Spinal cord (tissue), 10 donors: ENCODE results near the gene DPP7. TPM values are rescaled to one million over a fixed set of nuclear protein-coding genes. Genes with fewer than 3 reads are reported as not detected.
A peak's percentile ranks its signal among the peaks of the same experiment; 100 is the strongest.
"Not testable (repeated sequence)": the region's sequence is repeated elsewhere in the genome, so short reads cannot be mapped to it uniquely, and the experiment has no call there.

Source experiments
- DNase-seq, 6 donors: peaks; one replicate each; pipeline versions ENCODE4 v3.0.0 to v3.0.0-alpha.2; 2013 to 2015; ENCODE audit warnings: low spot score in 6 of 6, low read depth in 4 of 6
- H3K27ac ChIP-seq: one replicate; pipeline ENCODE4 v1.5.1; 2013; ENCODE audit warnings: low read depth, low read length, control low read depth
- H3K27me3 ChIP-seq: one replicate; pipeline ENCODE4 v1.6.1; 2013; ENCODE audit warnings: low read length; ENCODE audit not compliant: control insufficient read depth, insufficient read depth
- H3K36me3 ChIP-seq: one replicate; pipeline ENCODE4 v1.6.1; 2013; ENCODE audit warnings: low read length; ENCODE audit not compliant: control insufficient read depth, insufficient read depth
- H3K4me1 ChIP-seq: one replicate; pipeline ENCODE4 v1.6.1; 2013; ENCODE audit warnings: low read length; ENCODE audit not compliant: control insufficient read depth, insufficient read depth
- H3K4me3 ChIP-seq: one replicate; pipeline ENCODE4 v1.5.1; 2013; ENCODE audit warnings: low read depth, low read length, control low read depth
- H3K9me3 ChIP-seq: one replicate; pipeline ENCODE4 v1.6.1; 2013; ENCODE audit warnings: low read length; ENCODE audit not compliant: control insufficient read depth, insufficient read depth
- WGBS: methylation state at CpG from one replicate; pipeline ENCODE4 v1.1.5; 2013; ENCODE audit warnings: missing lambda C conversion rate; ENCODE audit not compliant: insufficient coverage; 5-methylcytosine and 5-hydroxymethylcytosine counted together
- polyA plus RNA-seq, 2 donors: library from polyadenylated mRNA; unstranded; fragments of 120-200 nt; gene quantifications; one replicate each; pipeline ENCODE4 v1.2.1, GENCODE V29; 2013; ENCODE audit not compliant: insufficient read length in 2 of 2
- total RNA-seq, 2 donors: library from RNA; depleted of rRNA in 1 of 2; stranded (reverse); fragments of 120-200 nt in 1 of 2; fragments of >200 nt in 1 of 2; gene quantifications; one replicate each; pipeline versions ENCODE4 v1.2.3 to v1.2.4, GENCODE V29; 2013 to 2014
- donor health status: healthy.

Gene DPP7
- total and polyA plus RNA-seq, 4 donors, result 29.8 to 144 (median 114) TPM

DNA sequence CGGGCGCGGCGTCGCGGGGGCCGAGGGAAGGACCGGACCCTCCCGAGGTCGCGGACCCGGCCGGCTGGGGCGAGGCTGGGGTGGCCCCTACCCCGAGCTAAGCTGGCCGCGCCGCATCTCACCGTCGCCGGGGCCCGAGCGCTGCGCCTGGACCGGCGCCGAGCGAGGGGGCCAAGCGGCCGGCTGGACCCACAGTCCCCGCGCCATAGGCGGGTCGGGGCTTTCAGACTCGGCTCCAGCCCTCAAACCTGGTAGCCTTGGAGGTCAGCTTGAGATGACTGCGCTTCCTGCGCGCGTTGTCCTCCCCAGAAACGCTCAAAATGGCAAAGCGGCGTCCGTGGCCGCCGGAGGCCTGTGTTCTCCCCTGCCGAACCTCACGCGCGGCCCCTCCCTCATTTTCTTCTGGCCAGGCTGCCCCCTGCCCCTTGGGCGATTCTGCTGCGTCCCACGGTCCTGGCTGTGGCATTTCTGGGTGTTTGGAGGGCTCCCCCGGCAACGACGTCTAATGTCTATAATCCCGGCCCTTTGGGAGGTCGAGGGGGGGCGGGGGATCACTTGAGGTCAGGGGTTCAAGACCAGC is 15.7 kb upstream of the DPP7 start:
- Histone ChIP-seq H3K27ac (no peak overlapping the region), H3K27me3 (no peaks in the 10 kb centered on the region), H3K4me3 (peak overlapping the region; percentile 71), H3K9me3 (no peaks in the 10 kb centered on the region), H3K36me3 (peaks cover 4% of the 10 kb centered on the region), H3K4me1 (peaks cover 30% of the 10 kb centered on the region)
- DNase-seq, result peak in 1 of 6 donors; percentile 10
- WGBS, result under 1% methylated on average over 49 of the region's 58 CpGs

DNA sequence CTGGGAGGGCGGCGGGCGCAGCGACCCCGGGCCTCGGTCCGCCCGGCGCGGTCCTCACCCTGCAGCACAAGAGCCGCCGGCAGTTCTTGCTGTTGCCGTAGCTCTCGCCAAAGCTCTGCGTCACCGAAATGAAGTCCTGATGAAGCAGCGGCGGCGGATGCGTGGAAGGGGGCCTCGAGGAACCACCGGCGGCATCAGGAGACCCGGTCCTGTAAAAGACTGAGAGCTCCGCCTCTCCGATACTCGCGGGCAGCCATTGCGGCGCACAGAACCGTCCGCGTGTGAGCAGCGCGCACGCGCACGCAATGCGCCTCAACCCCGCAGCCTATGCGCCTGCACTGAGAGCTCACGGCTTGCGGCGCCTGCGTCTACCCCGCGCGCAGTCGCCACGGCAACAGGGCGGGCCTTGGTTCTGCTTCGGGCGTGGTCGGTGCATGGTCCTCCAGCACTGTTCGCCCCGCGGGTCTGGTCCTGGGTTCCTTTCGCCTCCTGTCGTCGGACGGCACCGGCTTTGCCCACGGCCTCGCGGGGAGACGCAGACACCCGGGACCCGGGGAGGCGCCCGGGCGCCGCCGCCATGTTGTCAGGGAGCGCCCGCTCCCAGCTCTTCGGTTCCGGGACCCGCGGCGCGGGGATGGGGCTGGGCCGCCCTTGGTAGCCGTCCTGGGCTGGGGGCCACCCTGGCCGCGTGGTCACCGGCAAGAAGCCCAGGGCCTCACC is 15.1 kb upstream of the DPP7 start:
- H3K36me3 ChIP-seq, result peaks cover 4% of the 10 kb centered on the region
- H3K9me3 ChIP-seq, result no peaks in the 10 kb centered on the region
- H3K4me1 ChIP-seq, result peaks cover 30% of the 10 kb centered on the region
- H3K27me3 ChIP-seq, result no peaks in the 10 kb centered on the region
- peak in 5 of 6 donors; percentile 83 to 97 (median 90) for DNase-seq
- H3K4me3 ChIP-seq, result peak overlapping the region; percentile 71
- peak overlapping the region; percentile 67 for H3K27ac ChIP-seq
- WGBS, result under 1% methylated on average over 86 of the region's 86 CpGs

DNA sequence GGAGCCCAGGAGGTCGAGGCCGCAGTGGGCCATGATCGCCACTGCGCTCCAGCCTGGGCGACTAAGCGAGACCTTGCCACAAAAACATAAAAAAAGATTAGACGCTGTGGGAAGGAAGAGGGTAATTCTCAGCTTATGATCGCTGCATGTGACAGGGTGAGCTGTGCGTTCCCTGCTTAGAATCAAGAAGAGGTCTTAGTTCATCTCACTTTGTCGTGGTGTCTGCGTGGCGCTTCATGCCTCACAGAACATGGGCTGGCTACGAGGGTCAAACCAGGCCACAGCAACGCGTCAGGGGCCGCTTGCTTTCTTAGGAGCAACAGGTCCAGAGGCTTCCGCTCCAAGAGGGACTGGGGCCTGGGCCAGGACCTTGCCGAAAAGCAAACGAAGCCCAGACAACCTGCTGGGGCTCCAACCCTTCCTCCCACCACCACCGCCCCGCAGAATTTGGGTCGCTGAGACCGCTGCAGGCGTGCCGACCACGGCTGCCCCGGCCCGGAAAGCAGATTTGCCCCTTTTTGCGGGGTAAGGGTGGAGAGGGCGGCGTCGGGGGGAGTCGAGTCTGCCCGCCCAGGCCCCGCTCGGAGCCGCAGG is 14.4 kb upstream of the DPP7 start:
- Histone ChIP-seq H3K4me3 (peak overlapping the region; percentile 71), H3K36me3 (peaks cover 4% of the 10 kb centered on the region), H3K4me1 (peaks cover 30% of the 10 kb centered on the region), H3K27me3 (no peaks in the 10 kb centered on the region), H3K27ac (peak overlapping the region; percentile 67), H3K9me3 (no peaks in the 10 kb centered on the region)
- 18% methylated on average over 36 of the region's 37 CpGs for WGBS
- DNase-seq, result no peak

DNA sequence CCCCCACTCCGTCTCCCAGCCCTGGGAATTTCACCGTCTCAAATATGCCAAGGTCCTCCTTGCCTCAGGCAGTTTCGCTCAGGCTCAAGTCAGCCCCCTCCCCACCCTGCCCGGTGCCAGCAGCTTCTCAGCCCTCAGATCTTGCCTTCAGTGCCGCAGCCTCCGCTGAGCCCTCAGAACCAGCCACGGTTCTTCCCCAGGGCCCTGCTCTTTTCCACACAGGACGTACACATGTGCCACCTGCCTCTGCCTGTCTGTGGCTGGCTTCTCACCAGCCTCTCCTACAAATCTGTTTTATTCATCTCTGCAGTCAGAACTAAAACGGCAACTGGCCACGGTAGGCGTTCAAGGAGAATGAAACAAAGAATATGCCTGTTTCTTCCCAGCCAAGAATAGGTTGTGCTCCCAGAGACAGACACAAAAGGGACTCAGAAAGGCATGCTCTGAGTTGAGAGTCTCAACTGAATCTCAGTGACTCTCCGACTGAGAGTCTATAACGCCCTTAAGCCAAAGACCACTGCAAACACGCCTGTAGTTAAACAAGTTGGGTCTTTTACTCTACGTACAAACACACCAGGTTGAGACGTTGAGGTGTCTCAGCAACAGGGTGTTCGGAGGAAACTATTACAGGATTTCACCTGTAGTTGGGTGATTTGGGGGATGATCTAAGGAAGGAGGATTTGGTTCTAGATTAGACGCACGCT is 13.8 kb upstream of the DPP7 start:
- DNase-seq, result no peak
- Histone ChIP-seq H3K4me1 (peaks cover 30% of the 10 kb centered on the region), H3K27me3 (no peaks in the 10 kb centered on the region), H3K36me3 (peaks cover 4% of the 10 kb centered on the region), H3K4me3 (peak overlapping the region; percentile 71), H3K27ac (no peak overlapping the region), H3K9me3 (no peaks in the 10 kb centered on the region)
- 69% methylated on average over 16 of the region's 19 CpGs for WGBS

DNA sequence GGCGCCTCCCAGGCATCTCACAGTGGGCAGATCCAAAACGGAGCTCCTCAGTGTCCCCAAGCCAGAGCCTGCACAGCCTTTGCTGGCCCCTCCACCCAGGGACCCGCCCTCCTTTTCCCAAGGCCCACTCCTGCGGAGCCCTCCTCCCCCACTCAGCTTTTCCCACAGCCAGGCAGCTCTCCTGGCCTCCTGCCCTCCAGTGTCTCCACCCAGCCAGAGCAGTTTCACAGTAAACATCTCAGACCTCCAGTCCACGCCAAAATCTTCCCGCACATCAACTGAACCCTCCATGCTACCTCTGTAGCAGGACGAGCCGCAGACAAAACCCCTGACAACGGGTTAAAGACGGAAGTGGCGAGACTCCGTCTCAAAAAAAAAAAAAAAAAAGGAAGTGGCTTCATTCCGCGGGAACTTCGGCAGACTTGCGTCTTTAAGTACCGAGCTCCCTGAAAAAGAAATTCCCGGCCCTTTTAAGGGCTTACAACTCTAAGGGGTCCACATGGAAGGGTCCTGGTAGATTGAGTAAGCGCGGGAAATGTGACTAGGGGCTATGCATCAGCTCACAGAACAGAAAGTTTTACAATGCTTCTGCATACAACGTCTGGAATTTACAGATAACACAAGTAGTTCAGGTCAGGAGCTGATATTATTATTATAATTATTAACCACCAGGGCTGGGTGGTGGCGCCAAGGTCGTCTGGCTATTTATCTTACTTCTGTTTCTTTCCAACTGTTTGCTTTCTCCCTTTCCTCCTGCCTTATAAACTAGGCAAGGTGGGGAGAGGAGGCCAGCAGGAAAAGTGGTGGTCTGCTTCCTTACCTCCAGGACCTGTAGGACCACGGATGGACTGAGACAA is 13.0 kb upstream of the DPP7 start:
- DNase-seq, result no peak
- Histone ChIP-seq H3K9me3 (no peaks in the 10 kb centered on the region), H3K36me3 (peaks cover 4% of the 10 kb centered on the region), H3K27ac (no peak overlapping the region), H3K27me3 (no peaks in the 10 kb centered on the region), H3K4me3 (no peak overlapping the region), H3K4me1 (peaks cover 30% of the 10 kb centered on the region)
- WGBS, result 61% methylated on average over 19 of the region's 24 CpGs

DNA sequence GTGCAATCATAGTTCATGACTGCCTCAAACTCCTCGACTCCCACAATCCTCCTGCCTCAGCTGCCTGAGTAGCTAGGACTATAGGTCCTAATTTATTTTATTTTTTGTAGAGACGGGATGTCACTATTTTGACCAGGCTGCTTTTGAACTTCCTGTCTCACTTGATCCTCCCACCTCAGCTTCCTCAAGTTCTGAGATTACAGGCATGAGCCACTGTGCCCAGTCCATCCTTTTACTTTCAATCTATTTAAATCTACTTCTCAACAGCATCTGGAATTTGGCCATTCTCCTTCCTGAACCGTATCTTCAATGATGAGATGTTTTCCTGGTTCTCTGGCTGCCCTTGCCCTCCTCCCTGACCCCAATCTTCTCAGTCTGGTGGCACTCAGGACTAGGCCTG is 12.3 kb upstream of the DPP7 start:
- H3K36me3 ChIP-seq, result peaks cover 4% of the 10 kb centered on the region
- no peak for DNase-seq
- WGBS, result 72% methylated on average over 2 of the region's 3 CpGs
- H3K27me3 ChIP-seq, result no peaks in the 10 kb centered on the region
- peaks cover 30% of the 10 kb centered on the region for H3K4me1 ChIP-seq
- H3K9me3 ChIP-seq, result no peaks in the 10 kb centered on the region
- H3K27ac ChIP-seq, result no peak overlapping the region
- H3K4me3 ChIP-seq, result no peak overlapping the region

DNA sequence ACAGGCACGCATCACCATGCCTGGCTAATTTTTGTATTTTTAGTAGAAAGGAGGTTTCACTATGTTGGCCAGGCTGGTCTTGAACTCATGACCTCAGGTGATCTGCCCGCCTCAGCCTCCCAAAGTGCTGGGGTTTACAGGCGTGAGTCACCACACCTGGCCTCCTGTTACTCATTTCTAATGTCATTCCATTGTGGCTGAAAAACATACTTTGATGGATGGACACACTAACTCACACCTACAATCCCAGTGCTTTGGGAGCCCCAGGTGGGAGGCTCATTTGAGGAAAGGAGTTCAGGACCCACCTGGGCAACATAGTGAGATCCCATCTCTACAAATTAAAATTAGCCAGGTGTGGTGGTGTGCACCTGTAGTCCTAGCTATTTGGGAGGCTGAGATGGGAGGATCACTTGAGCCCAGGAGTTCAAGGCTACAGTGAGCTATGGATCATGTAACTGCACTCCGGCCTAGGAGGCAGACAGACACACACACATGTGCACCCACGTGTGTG is 9.5 kb upstream of the DPP7 start:
- not testable (repeated sequence) for DNase-seq, H3K27ac ChIP-seq, H3K4me3 ChIP-seq, H3K36me3 ChIP-seq, H3K9me3 ChIP-seq, H3K27me3 ChIP-seq
- 100% methylated on average over 1 of the region's 5 CpGs for WGBS
- H3K4me1 ChIP-seq, result peaks cover 21% of the 10 kb centered on the region

DNA sequence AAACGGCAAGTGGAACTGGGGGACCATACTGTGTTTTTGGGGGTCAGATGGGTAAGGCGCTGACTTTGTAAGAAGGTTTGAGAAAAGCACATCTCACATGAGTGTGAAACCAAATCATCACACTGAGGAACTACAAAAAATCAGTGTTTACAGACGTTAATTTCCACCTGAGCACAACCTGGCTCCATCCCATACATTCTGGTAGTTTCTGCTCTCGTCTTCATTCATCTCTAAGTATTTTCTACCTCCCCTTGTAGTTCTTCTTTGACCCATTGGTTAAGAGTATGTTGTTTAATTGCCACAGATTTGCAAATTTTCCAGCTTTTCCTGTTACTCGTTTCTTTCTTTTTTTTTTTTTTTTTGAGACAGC is 8.9 kb upstream of the DPP7 start:
- Histone ChIP-seq H3K27ac (no peak overlapping the region), H3K36me3 (peaks cover 4% of the 10 kb centered on the region), H3K4me3 (no peak overlapping the region), H3K4me1 (peaks cover 16% of the 10 kb centered on the region), H3K9me3 (no peaks in the 10 kb centered on the region), H3K27me3 (no peaks in the 10 kb centered on the region)
- DNase-seq, result no peak
- 89% methylated on average over 3 of the region's 5 CpGs for WGBS
